SK-N-SH (cell line): ENCODE data around the gene NSDHL. TPM values are rescaled to one million over a fixed set of nuclear protein-coding genes. Genes with fewer than 3 reads are reported as not detected.

Experiments used
- CTCF ChIA-PET: fragments of 300-600, 350-600 bp; formaldehyde crosslinking; extraction: SDS; loops from one replicate; lab custom pipeline; 2021; lab: Yijun Ruan, JAX
- POLR2A ChIA-PET: fragments of 350-600 bp; sonication (Branson Sonifier 250); formaldehyde crosslinking; extraction: SDS; loops from one replicate; lab custom pipeline; 2020; ENCODE audit warnings: antibody characterized with exemption, inconsistent platforms; lab: Yijun Ruan, JAX
- DNase-seq: peaks from one replicate; pipeline ENCODE4 v3.0.0; 2012
- H2AFZ ChIP-seq: fragments of 200-600 bp; sonication (generic); 2 replicates; pipeline ENCODE4 v1.8.1; 2016; ENCODE audit warnings: antibody characterized with exemption, mild to moderate bottlenecking, low read depth
- H3F3A ChIP-seq: fragments of 200-600 bp; sonication (generic); replicated peaks from 2 replicates; pipeline ENCODE3; 2016; ENCODE audit warnings: antibody characterized with exemption, mild to moderate bottlenecking; ENCODE audit not compliant: insufficient read depth
- H3K27ac ChIP-seq, 2 experiments: fragments of 200-500 bp in 1 of 2; fragments of 200-600 bp in 1 of 2; sonication (Bioruptor generic) in 1 of 2; sonication (generic), shearing (Covaris generic) in 1 of 2; 2 replicates each; pipeline versions ENCODE4 v1.5.1 to v1.6.1; 2014 to 2016; ENCODE audit warnings: low read depth in 2 of 2, inconsistent platforms in 1 of 2, low read length in 1 of 2, mild to moderate bottlenecking in 1 of 2, mixed read lengths in 1 of 2
- H3K27me3 ChIP-seq: fragments of 200-600 bp; sonication (generic), shearing (Covaris generic); 2 replicates; pipeline ENCODE4 v1.6.1; 2016; ENCODE audit warnings: mixed run types; ENCODE audit not compliant: insufficient read depth
- H3K36me3 ChIP-seq, 2 experiments: fragments of 200-500 bp in 1 of 2; fragments of 200-600 bp in 1 of 2; sonication (Bioruptor generic) in 1 of 2; sonication (generic) in 1 of 2; replicated peaks in 1 of 2; 2 replicates each; pipeline versions ENCODE3 to v1.5.1; 2014 to 2016; ENCODE audit warnings: low read length in 1 of 2, mild to moderate bottlenecking in 1 of 2; ENCODE audit not compliant: insufficient read depth in 2 of 2, control insufficient read depth in 1 of 2
- H3K4me1 ChIP-seq, 2 experiments: fragments of 200-500 bp in 1 of 2; fragments of 200-600 bp in 1 of 2; sonication (Bioruptor generic) in 1 of 2; sonication (generic), shearing (Covaris generic) in 1 of 2; 2 replicates each; pipeline versions ENCODE4 v1.5.1 to v1.6.1; 2014 to 2016; ENCODE audit warnings: low read depth in 1 of 2, low read length in 1 of 2, mixed run types in 1 of 2; ENCODE audit not compliant: insufficient read depth in 2 of 2, control insufficient read depth in 1 of 2
- H3K4me2 ChIP-seq: fragments of 200-600 bp; sonication (generic), shearing (Covaris generic); 2 replicates; pipeline ENCODE4 v1.6.1; 2017; ENCODE audit warnings: mixed run types
- H3K4me3 ChIP-seq, 2 experiments: fragments of 200-500 bp in 1 of 2; fragments of 200-600 bp in 1 of 2; sonication (Bioruptor generic) in 1 of 2; sonication (generic), shearing (Covaris generic) in 1 of 2; 2 replicates each; pipeline versions ENCODE4 v1.5.1 to v1.8.1; 2014 to 2016; ENCODE audit warnings: low read depth in 2 of 2, inconsistent platforms in 1 of 2, low read length in 1 of 2, mild to moderate bottlenecking in 1 of 2, mixed read lengths in 1 of 2, moderate library complexity in 1 of 2
- H3K79me2 ChIP-seq: fragments of 200-600 bp; sonication (generic); 2 replicates; pipeline ENCODE4 v1.8.1; 2017; ENCODE audit warnings: mild to moderate bottlenecking; ENCODE audit not compliant: insufficient read depth
- H3K9ac ChIP-seq: fragments of 200-600 bp; sonication (generic); 2 replicates; pipeline ENCODE4 v1.6.1; 2017; ENCODE audit warnings: mixed run types
- H3K9me2 ChIP-seq: fragments of 200-600 bp; sonication (generic); 2 replicates; pipeline ENCODE4 v1.6.1; 2017; ENCODE audit warnings: mixed run types
- H3K9me3 ChIP-seq: fragments of 200-600 bp; sonication (generic); 2 replicates; pipeline ENCODE4 v1.6.1; 2017; ENCODE audit warnings: mixed run types, mild to moderate bottlenecking, moderate library complexity
- H4K20me1 ChIP-seq: fragments of 200-600 bp; sonication (generic); 2 replicates; pipeline ENCODE4 v1.6.1; 2017; ENCODE audit warnings: mild to moderate bottlenecking, mixed run types; ENCODE audit not compliant: insufficient read depth
- CHD2 ChIP-seq: fragments of 150-350 bp; IDR thresholded peaks from 2 replicates; pipeline ENCODE4 v1.6.1; 2018; ENCODE audit warnings: low read length; ENCODE audit not compliant: partially characterized antibody
- CTCF ChIP-seq: fragments of 200-600 bp; sonication (generic); IDR thresholded peaks from 2 replicates; pipeline ENCODE4 v1.6.1; 2017; ENCODE audit warnings: antibody characterized with exemption, mild to moderate bottlenecking, moderate library complexity
- FOXJ3 ChIP-seq: sonication (generic); formaldehyde crosslinking; IDR thresholded peaks from 2 replicates; pipeline ENCODE4 v1.5.1; 2020; ENCODE audit warnings: mild to moderate bottlenecking, missing genetic modification reagents
- GATA2 ChIP-seq: sonication (generic); formaldehyde crosslinking; IDR thresholded peaks from 2 replicates; pipeline ENCODE4 v1.5.0; 2020; ENCODE audit warnings: mild to moderate bottlenecking, missing genetic modification reagents
- IRF3 ChIP-seq: fragments of 150-350 bp; IDR thresholded peaks from 2 replicates; pipeline ENCODE4 v1.6.1; 2016; ENCODE audit warnings: mild to moderate bottlenecking, low read depth, low read length
- NRF1 ChIP-seq: IDR thresholded peaks from 2 replicates; pipeline ENCODE4 v1.6.1; 2012; ENCODE audit warnings: low read depth, mild to moderate bottlenecking, low read length
- PBX3 ChIP-seq: IDR thresholded peaks from 2 replicates; pipeline ENCODE4; 2012
- RAD21 ChIP-seq: IDR thresholded peaks from 2 replicates; pipeline ENCODE4 v1.6.1; 2012; ENCODE audit warnings: mild to moderate bottlenecking, low read length
- SIN3A ChIP-seq: IDR thresholded peaks from 2 replicates; pipeline ENCODE4 v1.6.1; 2012; ENCODE audit warnings: low read depth, mild to moderate bottlenecking, low read length, moderate library complexity, borderline replicate concordance
- SMC3 ChIP-seq: IDR thresholded peaks from 2 replicates; pipeline ENCODE4 v1.6.1; 2012; ENCODE audit warnings: low read depth, low read length, improper control_type of control experiment
- TEAD4 ChIP-seq: IDR thresholded peaks from 2 replicates; pipeline ENCODE4 v1.4.0; 2012; ENCODE audit warnings: mild to moderate bottlenecking, borderline replicate concordance; ENCODE audit not compliant: insufficient read depth
- USF2 ChIP-seq: fragments of 150-350 bp; IDR thresholded peaks from 2 replicates; pipeline ENCODE4 v1.6.1; 2017; ENCODE audit warnings: antibody characterized with exemption, low read length, low read depth, borderline replicate concordance
- WGBS: methylation state at CpG from one replicate; pipeline ENCODE4 v1.1.6; 2017; ENCODE audit warnings: low lambda C conversion rate; 5-methylcytosine and 5-hydroxymethylcytosine counted together
- polyA plus RNA-seq, 3 experiments: library from polyadenylated mRNA; depleted of rRNA; stranded (reverse); fragments of >200 nt; gene quantifications; 2 replicates each; pipeline ENCODE4 v1.2.3, GENCODE V29; 2012
- TF ChIP-seq, protein P1 (sequence below): IDR thresholded peaks from 2 replicates; pipeline ENCODE4 v1.4.0; 2012; ENCODE audit warnings: low read depth

NSDHL gene
- polyA plus RNA-seq, 1 of the 3 experiments (the other 2 are of a cell fraction): 24.8 TPM

- TF ChIP-seq SMC3 (no peak), CTCF (0 out of 2 replicates have a peak, but pooled peaks have one; percentile 11)
- H3K9me3 ChIP-seq: no peaks in the 10 kb centered on the region
- POLR2A ChIA-PET: no interaction called here
Measured at GRCh38 chrX:152869972-152870371, 39.1 kb downstream of the NSDHL start.

DNA sequence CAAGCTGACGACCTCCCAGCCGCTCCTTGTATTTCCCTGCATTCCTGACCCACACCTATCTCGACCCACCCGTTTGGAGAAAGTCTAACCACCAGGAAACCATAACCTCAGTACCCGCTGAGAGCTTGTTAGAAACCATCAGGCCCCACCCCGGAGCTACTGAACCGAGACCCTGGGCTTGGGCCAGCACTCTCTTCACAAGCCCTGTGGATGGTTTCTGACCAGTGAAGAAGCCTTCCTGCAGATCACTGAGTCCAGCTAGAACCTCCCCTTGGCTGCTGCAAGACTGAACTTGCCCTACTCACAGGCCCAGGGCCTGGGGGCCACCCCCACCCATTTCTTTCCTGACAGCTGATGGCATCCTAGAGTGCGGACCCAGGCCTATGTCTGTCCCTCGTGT lies 40.4 kb downstream of the NSDHL start:
- H4K20me1 ChIP-seq: no peaks in the 10 kb centered on the region
- no peaks in the 10 kb centered on the region for H3F3A ChIP-seq
- no peak overlapping the region for H3K4me3 ChIP-seq
- ChIA-PET CTCF (no interaction called here), POLR2A (no interaction called here)
- 88% methylated on average over 9 of the region's 9 CpGs for WGBS
- no peaks in the 10 kb centered on the region for H3K4me1 ChIP-seq
- no peaks in the 10 kb centered on the region for H3K9me3 ChIP-seq
- DNase-seq: no peak
- H3K79me2 ChIP-seq: no peaks in the 10 kb centered on the region
- H3K4me2 ChIP-seq: no peak overlapping the region
- peaks cover 6 to 36% of the 10 kb centered on the region in 2 experiments for H3K36me3 ChIP-seq
- H3K9me2 ChIP-seq: no peaks in the 10 kb centered on the region
- no peak overlapping the region for H2AFZ ChIP-seq
- peaks cover 12% of the 10 kb centered on the region; the same call in 1 of the 2 replicates for H3K27me3 ChIP-seq
- no peak overlapping the region for H3K9ac ChIP-seq
- H3K27ac ChIP-seq: no peak overlapping the region
- no peak for TF ChIP-seq USF2
- no peak for TF ChIP-seq SIN3A
- TF ChIP-seq GATA2 (CRISPR knock-in tag): no peak
- TF ChIP-seq FOXJ3: no peak

More at GRCh38 chrX:152869972-152870371, 39.1 kb downstream of the NSDHL start:
- 91% methylated on average over 7 of the region's 7 CpGs for whole genome bisulfite sequencing
- no peak overlapping the region for H3K27ac ChIP-seq
- CTCF ChIA-PET: interaction anchor here (1.1 to 1.4 kb wide), 2 partner anchors 10 to 46 kb away, joined by 3 read pairs; no protein-coding TSS in a partner anchor
- no peaks in the 10 kb centered on the region for H4K20me1 ChIP-seq
- DNase-seq: no peak
- no peaks in the 10 kb centered on the region for H3F3A ChIP-seq
- H3K79me2 ChIP-seq: no peaks in the 10 kb centered on the region
- no peak overlapping the region for H3K4me3 ChIP-seq
- H3K4me1 ChIP-seq: no peaks in the 10 kb centered on the region
- H2AFZ ChIP-seq: no peak overlapping the region
- H3K9ac ChIP-seq: no peak overlapping the region
- H3K27me3 ChIP-seq: peaks cover 5% of the 10 kb centered on the region; the same call in 1 of the 2 replicates
- H3K4me2 ChIP-seq: no peak overlapping the region
- peaks cover 6 to 47% of the 10 kb centered on the region in 2 experiments for H3K36me3 ChIP-seq
- no peaks in the 10 kb centered on the region for H3K9me2 ChIP-seq

DNA sequence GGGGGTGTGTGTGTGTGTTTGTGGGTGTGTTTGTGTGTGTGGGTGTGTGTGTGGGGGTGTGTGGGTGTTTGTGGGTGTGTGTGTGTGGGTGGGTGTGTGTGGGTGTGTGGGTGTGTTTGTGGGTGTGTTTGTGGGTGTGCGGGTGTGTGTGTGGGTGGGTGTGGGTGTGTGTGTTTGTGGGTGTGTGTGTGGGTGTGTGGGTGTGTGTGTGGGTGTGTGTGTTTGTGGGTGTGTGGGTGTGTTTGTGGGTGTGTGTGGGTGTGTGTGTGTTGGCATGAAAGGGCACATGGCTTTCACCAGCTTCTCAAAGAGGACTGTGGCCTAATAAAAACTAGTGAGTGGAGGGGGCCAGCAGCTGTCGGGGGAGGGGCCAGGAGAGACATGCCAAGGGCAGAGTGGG lies 41.7 kb downstream of the NSDHL start:
- Histone ChIP-seq H3F3A (no peaks in the 10 kb centered on the region), H3K9ac (no peak overlapping the region), H3K4me3 (no peak overlapping the region), H3K27me3 (peaks cover 23% of the 10 kb centered on the region; the same call in 1 of the 2 replicates), H3K9me2 (no peaks in the 10 kb centered on the region), H4K20me1 (no peaks in the 10 kb centered on the region), H2AFZ (no peak overlapping the region), H3K4me2 (no peak overlapping the region), H3K36me3 (peaks cover 6 to 23% of the 10 kb centered on the region in 2 experiments), H3K79me2 (no peaks in the 10 kb centered on the region), H3K27ac (no peak overlapping the region), H3K9me3 (no peaks in the 10 kb centered on the region), H3K4me1 (no peaks in the 10 kb centered on the region)
- WGBS: 28% methylated on average over 2 of the region's 2 CpGs
- no peak for DNase-seq
- POLR2A ChIA-PET: no interaction called here
- CTCF ChIA-PET: interaction anchor here (0.7 kb wide), 1 partner anchor 28 kb away, joined by 3 read pairs; no protein-coding TSS in a partner anchor
- TF ChIP-seq PBX3 (no peak), RAD21 (no peak), GATA2 (CRISPR knock-in tag) (no peak), NRF1 (no peak), FOXJ3 (no peak), CHD2 (no peak), TEAD4 (no peak), IRF3 (no peak), USF2 (no peak)
- TF ChIP-seq, protein P1, sequence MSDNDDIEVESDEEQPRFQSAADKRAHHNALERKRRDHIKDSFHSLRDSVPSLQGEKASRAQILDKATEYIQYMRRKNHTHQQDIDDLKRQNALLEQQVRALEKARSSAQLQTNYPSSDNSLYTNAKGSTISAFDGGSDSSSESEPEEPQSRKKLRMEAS: no peak
